GM12865 (cell line): ENCODE results near the gene GALK2.

Experiments used
- DNase-seq: peaks from one replicate; pipeline ENCODE4 v3.0.0; 2010; ENCODE audit warnings: low read depth
- H3K4me3 ChIP-seq: 2 replicates; pipeline ENCODE4 v1.5.1; 2011; ENCODE audit warnings: mild to moderate bottlenecking, low read depth, low read length, control low read depth
- CTCF ChIP-seq: IDR thresholded peaks from 2 replicates; pipeline ENCODE4 v1.5.1; 2011; ENCODE audit warnings: low read length, control low read depth, low read depth, inconsistent platforms; ENCODE audit not compliant: insufficient read depth; ENCODE audit errors: missing control alignments

The GALK2 gene

DNA sequence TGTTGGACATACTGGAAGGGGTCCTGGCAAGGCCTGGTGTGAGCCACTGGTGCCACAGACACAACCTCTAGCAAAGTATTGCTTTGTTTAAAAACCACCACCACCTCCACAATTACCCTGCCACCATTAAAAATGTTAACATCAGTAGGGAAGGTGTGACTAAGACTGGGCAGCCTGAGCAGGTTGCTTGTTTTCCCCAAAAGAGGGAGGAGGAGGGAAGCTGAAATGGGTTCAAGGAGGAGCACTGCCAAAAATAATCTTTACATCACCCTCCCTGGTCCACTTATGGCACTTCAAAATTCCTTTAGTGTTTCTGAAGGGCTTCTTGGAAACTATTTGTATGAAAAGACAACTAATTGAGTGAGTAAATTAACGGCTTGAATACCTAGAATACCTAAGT lies 153.2 kb downstream of the GALK2 start:
- no peak for TF ChIP-seq CTCF
- H3K4me3 ChIP-seq: no peak overlapping the region
- no peak for DNase-seq

DNA sequence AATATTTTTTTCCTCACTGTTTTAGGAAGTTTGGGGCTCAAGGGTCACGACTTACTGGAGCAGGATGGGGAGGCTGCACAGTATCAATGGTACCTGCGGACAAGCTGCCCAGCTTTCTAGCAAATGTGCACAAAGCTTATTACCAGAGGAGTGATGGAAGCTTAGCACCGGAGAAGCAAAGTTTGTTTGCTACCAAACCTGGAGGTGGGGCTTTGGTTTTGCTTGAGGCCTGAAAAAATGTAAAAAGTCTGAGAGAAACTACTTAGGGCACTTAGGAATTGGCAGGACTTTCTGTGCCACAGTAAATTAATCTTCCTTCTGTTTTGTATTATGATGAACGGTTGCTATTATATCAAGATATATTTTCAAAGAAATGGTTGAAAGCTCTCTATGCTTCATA lies 157.9 kb downstream of the GALK2 start:
- TF ChIP-seq CTCF: no peak
- no peak overlapping the region for H3K4me3 ChIP-seq
- no peak for DNase-seq

DNA sequence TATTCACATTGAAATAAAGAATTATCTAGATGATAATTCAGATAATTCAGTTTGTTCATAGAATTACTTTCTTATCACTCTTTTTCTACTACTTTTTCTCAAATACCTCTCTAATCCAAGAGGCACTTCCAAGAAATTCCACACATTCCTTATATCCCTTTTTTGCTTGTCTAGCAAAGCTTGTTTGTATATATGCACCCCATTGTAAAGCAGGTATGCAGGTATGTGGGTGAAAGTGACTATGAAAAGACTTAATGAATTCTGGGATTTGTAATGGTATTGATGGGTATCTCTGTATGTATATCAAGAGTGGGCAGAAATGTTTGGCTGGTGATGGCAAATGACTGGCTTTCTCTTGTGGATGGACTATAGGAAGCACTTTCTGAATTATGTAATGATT lies 158.9 kb downstream of the GALK2 start:
- TF ChIP-seq CTCF: no peak
- no peak for DNase-seq

DNA sequence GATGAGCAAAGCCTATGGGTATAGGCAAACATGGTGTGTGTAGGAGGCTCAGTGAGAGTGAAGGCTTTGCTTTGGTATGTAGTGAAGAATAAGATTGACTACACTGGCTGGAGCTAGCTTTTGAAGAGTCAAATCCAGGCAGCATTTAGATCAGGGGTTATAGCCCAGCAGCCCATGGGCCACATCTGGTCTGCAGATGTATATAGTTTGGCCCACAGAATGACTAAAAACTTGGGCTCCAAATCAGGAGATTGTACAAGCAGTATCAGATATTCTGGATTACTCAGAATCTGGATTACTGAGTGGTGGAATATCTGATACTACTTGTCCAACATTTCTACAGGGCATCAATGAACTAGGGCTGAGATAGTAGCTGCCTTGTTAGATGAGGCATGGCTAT lies 160.1 kb downstream of the GALK2 start:
- DNase-seq: no peak
- no peak overlapping the region for H3K4me3 ChIP-seq
- no peak for TF ChIP-seq CTCF

More for the DNA sequence above, 158.9 kb downstream of the GALK2 start:
- H3K4me3 ChIP-seq: no peak overlapping the region

DNA sequence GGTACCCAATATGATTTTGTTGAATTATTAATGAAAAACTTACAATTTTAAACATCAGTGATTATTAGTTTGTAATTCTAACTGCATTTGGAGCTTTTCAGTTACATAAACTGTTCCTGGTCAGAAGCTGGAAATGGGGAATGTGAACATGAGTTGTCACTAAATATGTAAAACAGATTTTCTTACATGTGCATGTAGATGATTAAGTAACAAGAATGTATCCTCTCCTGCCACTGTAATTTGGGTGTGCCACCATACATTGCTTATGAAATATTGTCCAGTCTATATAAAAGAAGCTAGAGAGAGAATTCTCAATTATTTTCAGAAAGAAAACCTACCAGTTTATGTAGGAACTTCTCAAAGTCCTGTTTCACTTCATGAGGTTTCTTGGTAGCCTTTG lies 161.4 kb downstream of the GALK2 start:
- H3K4me3 ChIP-seq: no peak overlapping the region
- no peak for DNase-seq
- TF ChIP-seq CTCF: no peak

DNA sequence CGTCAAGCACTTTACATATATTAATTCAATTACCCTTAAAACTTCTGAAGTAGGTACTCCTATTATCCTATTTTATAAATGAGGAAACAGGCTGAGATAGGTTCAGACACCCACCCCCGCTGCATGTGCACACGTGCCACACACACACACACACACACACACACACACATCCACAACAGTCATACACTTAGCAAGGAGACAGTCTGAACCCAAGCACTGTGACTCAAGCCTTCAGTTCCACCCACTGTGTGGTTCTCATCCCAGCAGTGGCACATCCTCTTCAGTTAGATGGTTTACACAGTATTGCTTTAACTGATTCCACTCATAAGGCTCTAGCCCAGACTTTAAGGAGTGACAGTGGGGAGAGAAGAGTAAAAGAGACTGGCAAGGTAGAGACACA lies 161.9 kb downstream of the GALK2 start:
- H3K4me3 ChIP-seq: no peak overlapping the region
- TF ChIP-seq CTCF: no peak
- DNase-seq: no peak

GRCh38 chr15:49339656-49340055 lies 169.6 kb downstream of the GALK2 start:
- no peak for DNase-seq
- no peak overlapping the region for H3K4me3 ChIP-seq

More at GRCh38 chr15:49339656-49340055, 169.6 kb downstream of the GALK2 start:
- no peak for TF ChIP-seq CTCF
